ENCODE data around the gene MKLN1.

DNA sequence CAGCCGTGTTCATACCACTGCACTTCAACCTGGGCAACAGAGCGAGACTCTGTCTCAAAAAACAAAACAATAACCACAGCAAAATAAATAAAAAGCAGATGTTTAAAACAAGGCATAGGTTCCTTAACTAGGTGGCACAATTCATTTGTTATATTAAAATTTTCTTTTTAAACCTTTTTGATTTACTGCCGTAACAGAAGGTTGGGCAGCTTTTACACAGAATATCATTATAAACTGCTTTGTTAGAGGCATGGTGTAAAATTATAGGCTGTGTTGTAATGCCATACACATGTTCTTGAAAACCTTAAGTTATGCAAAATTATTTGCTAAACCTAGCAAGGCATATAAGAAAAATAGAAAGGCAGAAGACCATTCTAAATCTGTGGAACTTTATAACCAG, 84.4 kb downstream of the MKLN1 start:
- TF ChIP-seq EP300 (conservative IDR thresholded peaks at IDR 0.05; ENCODE audit: poor library complexity, severe bottlenecking): no peak
- TF ChIP-seq, protein P1, sequence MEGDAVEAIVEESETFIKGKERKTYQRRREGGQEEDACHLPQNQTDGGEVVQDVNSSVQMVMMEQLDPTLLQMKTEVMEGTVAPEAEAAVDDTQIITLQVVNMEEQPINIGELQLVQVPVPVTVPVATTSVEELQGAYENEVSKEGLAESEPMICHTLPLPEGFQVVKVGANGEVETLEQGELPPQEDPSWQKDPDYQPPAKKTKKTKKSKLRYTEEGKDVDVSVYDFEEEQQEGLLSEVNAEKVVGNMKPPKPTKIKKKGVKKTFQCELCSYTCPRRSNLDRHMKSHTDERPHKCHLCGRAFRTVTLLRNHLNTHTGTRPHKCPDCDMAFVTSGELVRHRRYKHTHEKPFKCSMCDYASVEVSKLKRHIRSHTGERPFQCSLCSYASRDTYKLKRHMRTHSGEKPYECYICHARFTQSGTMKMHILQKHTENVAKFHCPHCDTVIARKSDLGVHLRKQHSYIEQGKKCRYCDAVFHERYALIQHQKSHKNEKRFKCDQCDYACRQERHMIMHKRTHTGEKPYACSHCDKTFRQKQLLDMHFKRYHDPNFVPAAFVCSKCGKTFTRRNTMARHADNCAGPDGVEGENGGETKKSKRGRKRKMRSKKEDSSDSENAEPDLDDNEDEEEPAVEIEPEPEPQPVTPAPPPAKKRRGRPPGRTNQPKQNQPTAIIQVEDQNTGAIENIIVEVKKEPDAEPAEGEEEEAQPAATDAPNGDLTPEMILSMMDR (IDR thresholded peaks at IDR 0.05; ENCODE audit: poor library complexity, severe bottlenecking): no peak
- TF ChIP-seq TAF1 (IDR thresholded peaks at IDR 0.05; ENCODE audit: low read depth): no peak
- no peak for TF ChIP-seq MXI1 (conservative IDR thresholded peaks at IDR 0.05; ENCODE audit: poor library complexity, severe bottlenecking)
- TF ChIP-seq POLR2AphosphoS5 (IDR thresholded peaks at IDR 0.05): no peak
